GM21526 (cell line): Measurements from ENCODE around the gene RFC2.
"Not testable (repeated sequence)": the region's sequence is repeated elsewhere in the genome, so short reads cannot be mapped to it uniquely, and the experiment has no call there.

Experiments
- ATAC-seq: cut with Tn5 transposase; IDR thresholded peaks from one replicate; pipeline ENCODE4 v1.9.1; 2021; ENCODE audit warnings: moderate library complexity; ENCODE audit not compliant: unreplicated experiment, low FRiP score

Gene RFC2

DNA sequence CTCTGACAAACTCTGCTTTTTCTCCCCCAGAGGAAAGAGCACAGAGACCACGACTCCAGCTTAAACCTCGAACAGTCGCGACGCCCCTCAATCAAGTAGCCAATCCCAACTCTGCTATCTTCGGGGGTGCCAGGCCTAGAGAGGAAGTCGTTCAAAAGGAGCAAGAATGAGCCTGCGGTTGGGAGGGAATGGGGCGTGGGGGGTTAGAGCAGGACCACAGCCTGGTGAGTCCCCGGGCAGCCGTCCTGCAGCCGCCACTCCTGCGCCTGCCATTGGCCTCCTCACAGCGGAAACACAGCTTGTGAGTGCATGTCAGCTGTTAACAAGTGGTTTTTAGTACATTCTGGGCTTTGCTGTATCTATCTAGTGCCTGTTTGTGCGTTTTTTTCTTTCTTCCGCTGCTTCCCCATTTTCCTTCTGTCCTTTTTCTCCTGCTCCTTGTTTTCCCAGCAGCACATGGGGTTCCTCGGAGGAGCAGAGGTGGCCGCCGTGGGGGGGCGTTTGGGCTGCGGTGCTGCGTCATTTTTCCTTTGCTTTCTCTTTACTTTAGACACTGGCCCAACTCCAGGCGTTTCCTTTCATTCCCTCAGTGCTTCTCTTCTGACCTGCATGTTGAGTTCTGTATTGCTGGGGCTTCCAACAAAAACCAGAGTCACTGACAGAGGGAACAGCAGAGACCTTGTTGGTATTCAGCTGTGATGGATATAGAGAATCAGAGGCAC lies 58.9 kb downstream of the RFC2 start:
- ATAC-seq, result not testable (repeated sequence)

DNA sequence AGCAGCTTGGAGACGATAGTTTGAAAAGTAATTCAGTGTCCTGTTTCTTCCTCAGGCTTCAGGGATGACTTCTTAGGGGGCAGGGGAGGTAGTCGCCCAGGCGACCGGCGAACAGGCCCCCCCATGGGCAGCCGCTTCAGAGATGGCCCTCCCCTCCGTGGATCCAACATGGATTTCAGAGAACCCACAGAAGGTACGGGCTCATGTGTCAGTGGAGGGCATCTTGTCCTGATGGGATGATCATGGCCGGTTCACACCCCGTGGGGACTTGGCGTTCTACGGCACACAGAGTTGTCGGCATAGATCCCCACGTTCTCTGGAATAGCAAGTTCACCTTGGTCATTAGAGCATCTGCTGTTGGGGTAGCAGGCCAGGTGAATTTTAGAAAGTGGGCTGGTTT lies 59.5 kb downstream of the RFC2 start:
- no peak for ATAC-seq

DNA sequence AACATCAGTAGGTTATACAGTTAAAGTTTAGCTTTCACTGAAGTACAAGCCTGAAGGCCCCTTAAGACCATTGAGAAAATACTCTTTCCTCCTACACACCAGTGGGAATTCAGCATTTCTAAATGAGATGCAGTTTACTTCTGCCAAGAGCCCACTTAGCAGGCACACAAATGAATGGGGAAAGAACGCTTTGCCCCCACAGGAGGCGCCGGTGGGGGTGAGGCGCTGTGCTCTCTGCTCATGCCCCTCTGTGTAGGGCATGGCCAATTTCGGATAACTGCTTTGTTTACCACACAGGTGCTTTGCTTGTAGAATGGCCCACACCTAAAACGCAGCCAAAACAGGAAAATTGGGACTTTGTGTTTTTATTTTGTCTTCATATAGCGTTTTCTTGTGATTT lies 60.3 kb downstream of the RFC2 start:
- no peak for ATAC-seq

DNA sequence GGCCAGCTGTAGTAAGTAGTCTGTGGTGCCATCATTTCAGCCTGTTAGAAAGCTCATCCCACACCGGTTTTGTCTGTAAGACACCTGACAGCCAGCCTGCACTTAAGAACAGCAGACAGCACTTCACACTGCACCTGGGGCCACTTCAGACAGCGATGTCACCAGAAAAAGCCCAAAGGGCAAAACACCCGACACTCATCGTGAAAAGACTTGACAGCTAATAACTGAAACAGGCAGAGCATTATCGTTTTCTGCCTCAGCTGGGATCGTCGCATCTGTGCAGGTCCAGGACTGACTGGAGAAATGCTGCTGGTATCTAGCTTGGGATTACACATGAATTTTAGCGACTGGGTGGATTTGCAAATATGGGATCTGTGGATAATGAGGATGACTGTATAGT lies 61.1 kb downstream of the RFC2 start:
- no peak for ATAC-seq

DNA sequence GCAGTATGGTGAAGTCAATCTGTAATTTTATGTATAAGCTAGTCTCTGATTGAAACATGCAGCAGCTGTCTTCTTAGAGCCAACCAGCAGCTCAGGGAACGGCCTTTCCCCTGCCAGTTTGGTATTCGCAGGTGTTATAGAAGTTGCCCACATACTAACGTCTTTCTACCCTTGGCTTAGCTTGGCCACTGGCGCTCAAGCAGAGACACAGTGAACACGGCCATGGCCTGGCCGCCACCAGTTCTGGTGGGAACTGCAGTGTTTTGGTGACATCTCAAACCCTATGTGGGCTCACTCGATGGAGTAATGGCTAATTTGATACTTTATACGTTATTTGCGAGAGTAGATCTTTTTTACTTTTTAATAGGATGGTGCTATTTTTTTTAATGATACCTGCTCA lies 63.0 kb downstream of the RFC2 start:
- ATAC-seq, result no peak

DNA sequence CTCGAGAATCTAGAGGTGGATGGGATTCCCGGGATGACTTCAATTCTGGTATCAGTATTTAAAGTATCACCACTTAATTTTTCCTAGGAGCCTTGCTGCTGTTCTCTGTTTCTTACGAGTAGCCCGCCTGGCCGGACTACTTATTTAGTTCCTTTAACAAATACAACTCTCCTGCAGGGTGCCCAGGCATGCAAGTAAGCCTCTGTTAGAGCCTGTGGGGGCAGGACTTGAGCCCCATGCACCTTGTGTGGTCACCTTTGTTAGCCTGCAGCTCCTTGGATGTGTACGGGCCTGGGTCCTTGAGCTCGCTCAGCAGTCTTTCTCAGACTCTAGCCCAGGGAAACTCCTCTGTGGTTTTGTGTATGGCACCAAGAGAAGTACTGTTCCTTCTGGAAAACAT lies 63.9 kb downstream of the RFC2 start:
- ATAC-seq, result no peak

DNA sequence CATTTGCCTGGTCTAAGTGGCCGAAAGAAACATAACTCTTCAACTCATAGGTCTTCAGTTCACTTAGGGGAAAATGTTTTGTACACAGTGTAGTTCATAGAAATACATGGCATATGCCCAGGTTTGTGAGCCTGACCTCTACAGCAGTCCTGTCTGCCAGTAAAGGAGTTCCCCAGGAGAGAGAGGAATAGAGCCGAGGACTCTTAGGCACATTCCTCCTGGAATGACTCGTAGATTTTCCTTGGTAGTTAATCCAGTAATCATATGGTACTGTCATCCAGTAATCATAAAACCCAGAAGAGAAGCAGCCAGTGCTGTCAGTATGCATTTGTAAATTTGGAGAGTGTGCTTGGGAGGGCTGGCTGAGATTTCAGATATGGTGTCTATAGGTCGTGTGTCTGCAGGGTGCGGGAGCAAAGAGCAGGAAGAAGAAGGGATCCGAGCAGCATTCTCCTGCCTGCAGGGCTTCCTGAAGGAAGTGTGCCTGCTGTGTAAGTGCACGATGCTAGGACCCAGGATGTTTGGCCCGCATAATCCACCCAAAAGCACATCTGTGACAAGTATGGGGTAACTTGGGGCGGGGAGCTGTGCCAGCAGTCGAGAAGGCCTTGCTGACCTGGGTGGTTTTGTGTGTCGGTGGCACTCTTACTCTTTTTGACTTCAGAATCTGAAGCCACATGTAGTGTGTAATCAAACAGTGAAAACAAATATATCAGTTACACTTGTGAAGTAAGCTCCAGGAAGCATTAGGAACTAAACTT lies 66.1 kb downstream of the RFC2 start:
- ATAC-seq, result no peak

DNA sequence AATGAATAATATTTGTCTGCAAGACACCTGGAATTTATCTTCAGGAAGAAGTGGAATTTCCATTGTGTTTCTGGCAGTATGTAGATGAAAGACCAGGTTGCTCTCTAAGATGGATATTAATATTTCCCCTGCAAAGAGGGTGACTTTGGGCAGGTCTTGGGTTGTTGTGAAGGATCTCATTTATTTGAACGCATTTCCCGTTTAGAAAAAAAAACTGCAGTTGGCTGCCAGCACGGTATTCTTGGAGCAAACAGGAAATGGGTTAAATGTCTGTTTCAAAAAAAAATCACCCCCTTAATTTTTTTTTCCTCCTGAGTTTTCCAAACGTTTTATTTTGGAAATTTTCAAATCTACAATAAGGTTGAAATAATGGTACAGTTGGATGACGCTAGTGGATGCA lies 68.6 kb downstream of the RFC2 start:
- no peak for ATAC-seq

DNA sequence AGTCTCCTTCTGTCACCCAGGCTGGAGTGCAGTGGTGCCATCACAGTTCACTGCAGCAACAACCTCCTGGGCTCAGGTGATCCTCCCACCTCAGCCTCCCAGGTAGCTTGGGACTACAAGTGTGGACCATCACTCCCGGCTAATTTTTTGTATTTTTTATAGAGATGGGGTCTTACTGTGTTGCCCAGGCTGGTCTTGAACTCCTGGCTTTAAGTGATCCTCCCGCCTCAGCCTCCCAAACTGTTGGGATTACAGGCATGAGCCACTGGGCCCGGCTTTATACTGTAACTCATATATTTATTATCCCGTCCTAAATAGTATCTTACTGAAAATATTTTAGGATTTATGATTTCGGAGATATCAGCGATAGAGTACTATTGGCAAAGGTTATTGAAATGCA lies 69.2 kb downstream of the RFC2 start:
- ATAC-seq, result no peak

DNA sequence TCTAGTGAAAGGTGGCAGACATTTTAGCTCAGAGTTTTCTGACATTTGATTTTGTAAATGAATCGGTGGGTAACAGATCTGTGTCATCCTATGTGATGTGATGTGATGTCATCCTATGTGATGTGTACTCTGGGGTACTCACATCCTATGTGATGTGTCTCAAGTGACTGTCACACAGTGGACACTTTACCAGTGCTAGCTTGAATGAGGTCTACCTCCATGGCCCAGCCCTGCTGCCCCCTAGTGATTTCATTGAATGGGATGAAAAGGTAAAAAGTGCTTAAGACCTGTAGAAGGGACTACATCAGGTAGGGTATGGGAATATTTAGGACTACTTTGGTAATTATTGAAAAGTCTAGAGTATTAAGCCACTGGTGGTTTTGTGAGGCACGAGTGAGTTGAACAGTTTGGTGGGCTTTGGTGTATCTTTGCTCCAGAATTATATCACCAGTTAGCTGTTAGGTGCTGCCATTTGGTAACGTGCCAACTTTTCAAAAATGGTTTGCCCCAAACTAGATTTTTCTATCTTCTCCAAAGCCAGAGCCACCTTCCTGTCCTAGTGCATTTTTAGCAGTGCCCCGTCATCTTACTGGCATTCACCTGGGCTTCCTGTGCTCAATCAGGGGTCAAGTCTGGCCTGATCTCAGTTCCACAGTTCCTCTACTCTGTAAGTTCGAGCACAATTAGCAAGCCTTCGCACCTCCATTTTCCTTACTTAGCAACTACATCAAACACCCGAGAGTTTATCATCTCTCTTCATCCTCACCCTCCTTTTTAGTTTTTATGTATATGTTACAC lies 70.3 kb downstream of the RFC2 start:
- no peak for ATAC-seq

DNA sequence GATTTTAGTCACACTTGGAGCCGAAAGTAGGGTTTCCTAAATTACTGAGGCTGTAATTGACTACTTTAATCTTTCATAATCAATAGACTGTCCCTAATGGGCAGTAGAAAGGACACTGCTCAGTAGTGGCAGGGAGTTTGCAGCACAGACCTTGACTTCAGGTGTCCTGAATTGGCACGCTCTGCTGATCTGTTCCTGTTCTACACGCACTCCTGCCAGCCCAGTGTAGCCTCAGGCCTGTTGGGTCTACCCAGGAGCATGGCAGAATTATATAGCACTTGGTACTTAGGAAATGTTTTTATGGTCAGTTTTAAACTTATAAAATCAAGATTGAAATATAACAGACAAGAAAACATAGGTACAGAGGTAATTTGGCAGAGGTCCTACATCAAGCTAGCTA lies 71.1 kb downstream of the RFC2 start:
- no peak for ATAC-seq

DNA sequence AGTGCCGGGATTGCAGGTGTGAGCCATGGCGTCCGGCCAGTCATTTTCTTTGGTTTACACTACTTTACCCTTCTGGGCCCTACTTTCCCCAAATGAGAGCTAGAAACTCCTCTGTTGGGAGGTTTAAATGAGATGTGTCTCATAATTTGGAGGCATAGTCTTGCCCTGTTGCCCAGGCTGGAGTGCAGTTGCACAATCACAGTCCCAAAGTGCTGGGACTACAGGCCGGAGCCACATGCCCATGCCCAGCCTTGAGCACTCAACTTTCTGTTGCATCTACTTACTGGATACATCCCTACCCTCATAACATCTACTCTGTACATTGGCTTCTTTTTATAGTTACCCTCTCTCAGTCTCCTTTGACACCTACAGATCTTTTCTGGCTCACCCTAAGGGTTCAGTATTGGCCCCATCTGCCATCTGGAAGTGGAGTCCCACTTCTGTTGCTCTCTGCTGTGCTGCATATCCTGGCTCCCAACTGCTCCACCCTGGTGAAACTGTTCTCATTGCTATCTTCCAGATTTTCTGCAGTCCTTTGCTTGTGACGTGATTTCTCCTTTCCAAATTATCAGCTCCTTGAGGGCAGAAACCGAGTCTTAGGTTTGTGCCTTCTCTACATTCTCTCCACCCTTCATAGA lies 71.6 kb downstream of the RFC2 start:
- no peak for ATAC-seq

DNA sequence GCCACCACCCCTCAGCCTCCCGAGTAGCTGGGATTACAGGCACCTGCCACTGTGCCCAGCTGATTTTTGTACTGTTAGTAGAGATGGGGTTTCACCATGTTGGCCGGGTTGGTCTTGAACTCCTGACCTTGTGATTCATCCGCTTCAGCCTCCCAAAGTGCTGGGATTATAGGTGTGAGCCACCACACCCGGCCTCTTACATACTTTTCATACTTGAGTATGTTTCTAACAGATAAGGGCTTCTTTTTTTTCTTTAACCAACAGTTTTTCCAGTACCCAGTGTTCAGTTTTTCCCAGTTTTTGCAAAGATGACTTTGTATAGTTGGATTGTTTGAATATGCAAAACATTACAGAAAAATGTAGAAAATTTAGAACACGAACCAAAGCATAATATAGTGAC lies 72.4 kb downstream of the RFC2 start:
- ATAC-seq, result no peak
